SK-N-SH treated with all-trans-retinoic acid at 6 μM for 48 hours (cell line): ENCODE data around the gene SMYD3.

Experiments
- ATAC-seq: fragments of 200-7000 bp; cut with Tn5 transposase; 3 replicates; pipeline ENCODE4 v1.9.1; 2020; ENCODE audit warnings: mild to moderate bottlenecking, moderate library complexity
- ARNTL ChIP-seq: fragments of 450-650 bp; formaldehyde crosslinking; IDR thresholded peaks from 2 replicates; pipeline ENCODE4 v1.5.0; 2020; ENCODE audit warnings: low read depth, mild to moderate bottlenecking, moderate library complexity, borderline replicate concordance
- BACH2 ChIP-seq: fragments of 250-450 bp; sonication (Bioruptor Pico); IDR thresholded peaks from 2 replicates; pipeline ENCODE4 v1.9.0; 2021; ENCODE audit warnings: mild to moderate bottlenecking, borderline replicate concordance
- CSDC2 ChIP-seq: fragments of 250-450 bp; sonication (Bioruptor Pico); IDR thresholded peaks from 2 replicates; pipeline ENCODE4 v1.5.0; 2020; ENCODE audit warnings: mild to moderate bottlenecking, moderate library complexity
- ESRRG ChIP-seq: fragments of 250-450 bp; sonication (Bioruptor Pico); IDR thresholded peaks from 2 replicates; pipeline ENCODE4 v1.6.1; 2021; ENCODE audit warnings: mild to moderate bottlenecking
- GLIS3 ChIP-seq: fragments of 250-450 bp; sonication (Bioruptor Pico); IDR thresholded peaks from 2 replicates; pipeline ENCODE4 v1.5.0; 2020; ENCODE audit warnings: mild to moderate bottlenecking, moderate library complexity
- OSR1 ChIP-seq: fragments of 250-450 bp; sonication (Bioruptor Pico); IDR thresholded peaks from 2 replicates; pipeline ENCODE4 v1.8.0; 2022; ENCODE audit warnings: moderate library complexity, mild to moderate bottlenecking, inconsistent platforms
- RARB ChIP-seq: fragments of 250-450 bp; sonication (Bioruptor Pico); IDR thresholded peaks from 2 replicates; pipeline ENCODE4 v1.8.0; 2021; ENCODE audit warnings: mild to moderate bottlenecking, moderate library complexity
- SNAI2 ChIP-seq: fragments of 250-450 bp; sonication (Bioruptor Pico); IDR thresholded peaks from 2 replicates; pipeline ENCODE4 v1.5.0; 2020; ENCODE audit warnings: mild to moderate bottlenecking, moderate library complexity
- TOX ChIP-seq: fragments of 250-450 bp; sonication (Bioruptor Pico); IDR thresholded peaks from 2 replicates; pipeline ENCODE4 v1.8.0; 2021; ENCODE audit warnings: mild to moderate bottlenecking, moderate library complexity, borderline replicate concordance
- ZFP3 ChIP-seq: fragments of 250-450 bp; sonication (Bioruptor Pico); IDR thresholded peaks from 2 replicates; pipeline ENCODE4 v1.5.0; 2020; ENCODE audit warnings: mild to moderate bottlenecking, moderate library complexity
- ZFP30 ChIP-seq: fragments of 450-650 bp; formaldehyde crosslinking; IDR thresholded peaks from 2 replicates; pipeline ENCODE4 v1.5.0; 2022; ENCODE audit warnings: mild to moderate bottlenecking, moderate library complexity
- ZNF70 ChIP-seq: fragments of 450-650 bp; formaldehyde crosslinking; IDR thresholded peaks from 2 replicates; pipeline ENCODE4 v1.5.0; 2020; ENCODE audit warnings: mild to moderate bottlenecking, moderate library complexity
- TF ChIP-seq, protein P1 (sequence below): fragments of 250-450 bp; sonication (Bioruptor Pico); IDR thresholded peaks from 2 replicates; pipeline ENCODE4 v1.8.0; 2020; ENCODE audit warnings: mild to moderate bottlenecking, moderate library complexity, borderline replicate concordance
- TF ChIP-seq, protein P2 (sequence below): fragments of 250-450 bp; sonication (Bioruptor Pico); IDR thresholded peaks from 2 replicates; pipeline ENCODE4 v1.5.1; 2021; ENCODE audit warnings: mild to moderate bottlenecking, moderate library complexity
- TF ChIP-seq, protein P3 (sequence below): fragments of 250-450 bp; sonication (Bioruptor Pico); IDR thresholded peaks from 2 replicates; pipeline ENCODE4 v1.5.0; 2020; ENCODE audit warnings: mild to moderate bottlenecking, moderate library complexity
- TF ChIP-seq, protein P4 (sequence below): fragments of 250-450 bp; sonication (Bioruptor Pico); IDR thresholded peaks from 2 replicates; pipeline ENCODE4 v1.8.0; 2021; ENCODE audit warnings: low read depth, mild to moderate bottlenecking, moderate library complexity, borderline replicate concordance

Gene SMYD3

DNA sequence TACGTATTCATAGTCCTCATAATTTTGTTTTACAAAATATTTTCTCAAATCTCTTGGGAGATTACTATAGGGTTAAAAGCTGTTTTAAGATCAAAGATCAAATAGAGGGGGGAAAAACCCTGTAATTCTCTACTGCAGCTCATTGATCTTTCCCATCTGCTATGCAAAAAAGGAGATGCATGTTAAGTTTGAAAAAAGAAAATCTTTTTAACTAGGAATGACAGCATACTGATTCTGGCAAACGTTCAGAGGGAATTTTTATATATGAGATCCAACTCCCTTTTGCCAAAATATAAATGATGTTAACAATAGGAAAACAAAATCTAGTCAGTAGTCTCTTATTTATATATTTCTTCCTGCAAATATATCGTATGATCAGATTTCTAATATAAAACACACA lies 69.1 kb downstream of the SMYD3 start (continued):
- TF ChIP-seq BACH2 (CRISPR knock-in tag) (no peak), ESRRG (no peak)
- TF ChIP-seq, protein P1, sequence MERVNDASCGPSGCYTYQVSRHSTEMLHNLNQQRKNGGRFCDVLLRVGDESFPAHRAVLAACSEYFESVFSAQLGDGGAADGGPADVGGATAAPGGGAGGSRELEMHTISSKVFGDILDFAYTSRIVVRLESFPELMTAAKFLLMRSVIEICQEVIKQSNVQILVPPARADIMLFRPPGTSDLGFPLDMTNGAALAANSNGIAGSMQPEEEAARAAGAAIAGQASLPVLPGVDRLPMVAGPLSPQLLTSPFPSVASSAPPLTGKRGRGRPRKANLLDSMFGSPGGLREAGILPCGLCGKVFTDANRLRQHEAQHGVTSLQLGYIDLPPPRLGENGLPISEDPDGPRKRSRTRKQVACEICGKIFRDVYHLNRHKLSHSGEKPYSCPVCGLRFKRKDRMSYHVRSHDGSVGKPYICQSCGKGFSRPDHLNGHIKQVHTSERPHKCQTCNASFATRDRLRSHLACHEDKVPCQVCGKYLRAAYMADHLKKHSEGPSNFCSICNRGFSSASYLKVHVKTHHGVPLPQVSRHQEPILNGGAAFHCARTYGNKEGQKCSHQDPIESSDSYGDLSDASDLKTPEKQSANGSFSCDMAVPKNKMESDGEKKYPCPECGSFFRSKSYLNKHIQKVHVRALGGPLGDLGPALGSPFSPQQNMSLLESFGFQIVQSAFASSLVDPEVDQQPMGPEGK (CRISPR knock-in tag), result no peak
- TF ChIP-seq, all 23 proteins: peak for 0

DNA sequence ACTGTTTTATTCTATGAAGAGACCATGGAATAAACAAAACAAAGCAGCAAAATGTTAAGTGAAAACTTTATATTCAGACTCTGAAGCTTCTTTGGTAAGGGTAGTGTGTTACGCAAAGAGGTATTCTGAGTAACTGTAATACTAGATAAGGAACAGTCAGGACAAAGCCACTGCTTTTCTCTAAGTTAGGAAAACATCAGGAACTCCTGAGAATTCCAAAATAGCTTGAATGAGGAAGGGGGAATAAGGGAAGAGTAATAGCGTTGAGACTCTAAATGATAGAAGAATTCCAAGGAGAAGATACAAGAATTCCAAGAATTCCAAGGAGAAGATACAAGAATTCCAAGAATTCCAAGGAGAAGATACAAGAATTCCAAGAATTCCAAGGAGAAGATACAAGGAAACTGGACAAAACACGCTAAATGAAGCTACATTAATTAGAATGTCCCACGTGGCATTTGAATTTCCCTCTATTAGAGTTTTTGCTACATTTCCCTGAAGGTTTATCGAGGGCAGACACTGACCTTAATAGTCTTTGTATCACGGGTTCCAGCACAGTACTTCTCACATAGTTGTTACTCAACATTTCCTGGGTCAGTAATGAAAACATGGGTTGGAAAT lies 71.5 kb downstream of the SMYD3 start:
- ATAC-seq, result no peak
- TF ChIP-seq OSR1 (CRISPR knock-in tag) (peak; percentile 79; the same call in 1 of the 2 replicates), ZFP30 (CRISPR knock-in tag) (no peak), TOX (CRISPR knock-in tag) (no peak), GLIS3 (CRISPR knock-in tag) (no peak)

DNA sequence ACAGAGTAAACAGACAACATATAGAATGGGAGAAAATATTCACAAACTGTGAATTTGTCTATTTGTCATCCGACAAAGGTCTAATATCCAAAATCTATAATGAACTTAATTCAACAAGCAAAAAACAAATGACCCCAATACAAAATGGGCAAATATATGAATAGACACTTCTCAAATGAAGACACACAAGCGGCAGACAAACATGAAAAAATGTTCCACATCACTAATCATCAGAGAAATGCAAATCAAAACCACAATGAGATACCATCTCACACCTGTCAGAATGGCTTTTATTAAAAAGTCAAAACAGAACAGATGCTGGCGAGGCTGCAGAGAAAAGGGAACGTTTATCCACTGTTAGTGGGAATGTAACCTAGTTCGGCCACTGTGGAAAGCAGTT lies 72.7 kb downstream of the SMYD3 start:
- TF ChIP-seq, protein P1 (CRISPR knock-in tag), result no peak
- ATAC-seq, result no peak

DNA sequence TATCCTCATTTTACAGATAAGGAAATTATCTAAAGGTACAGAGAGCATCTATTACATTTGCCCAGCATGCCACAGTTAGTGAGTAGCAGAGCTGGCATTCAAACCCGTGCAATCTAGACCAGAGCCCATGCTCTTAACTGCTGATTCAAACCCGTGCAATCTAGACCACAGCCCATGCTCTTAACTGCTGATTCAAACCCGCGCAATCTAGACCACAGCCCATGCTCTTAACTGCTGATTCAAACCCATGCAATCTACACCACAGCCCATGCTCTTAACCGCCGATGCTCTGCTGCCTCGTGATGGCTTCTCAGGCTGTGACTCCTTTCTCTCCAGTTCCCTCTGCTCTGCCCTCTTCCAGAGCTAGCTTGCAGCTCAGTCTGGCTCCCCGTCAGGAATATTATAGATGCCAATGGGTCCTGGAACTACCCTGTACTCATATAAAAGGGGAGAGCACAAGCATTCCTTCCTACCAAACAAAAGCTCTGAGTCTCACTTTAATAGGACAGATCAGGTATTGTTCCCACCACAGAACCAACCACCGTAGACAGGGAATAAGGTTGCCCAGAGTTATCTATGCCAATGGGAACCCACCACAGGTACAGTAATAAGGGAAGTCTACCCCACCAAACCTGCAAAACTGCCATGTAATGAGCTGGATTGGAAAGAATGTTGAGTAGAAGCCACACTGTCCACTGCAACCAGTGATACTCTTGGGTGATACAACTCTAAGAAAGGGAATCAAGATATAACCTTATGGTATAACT lies 78.4 kb downstream of the SMYD3 start:
- ATAC-seq, result peak; percentile 91
- no peak for TF ChIP-seq ZFP3 (CRISPR knock-in tag)
- no peak for TF ChIP-seq TOX (CRISPR knock-in tag)
- TF ChIP-seq CSDC2 (CRISPR knock-in tag), result no peak
- no peak for TF ChIP-seq GLIS3 (CRISPR knock-in tag)
- TF ChIP-seq, protein P2, sequence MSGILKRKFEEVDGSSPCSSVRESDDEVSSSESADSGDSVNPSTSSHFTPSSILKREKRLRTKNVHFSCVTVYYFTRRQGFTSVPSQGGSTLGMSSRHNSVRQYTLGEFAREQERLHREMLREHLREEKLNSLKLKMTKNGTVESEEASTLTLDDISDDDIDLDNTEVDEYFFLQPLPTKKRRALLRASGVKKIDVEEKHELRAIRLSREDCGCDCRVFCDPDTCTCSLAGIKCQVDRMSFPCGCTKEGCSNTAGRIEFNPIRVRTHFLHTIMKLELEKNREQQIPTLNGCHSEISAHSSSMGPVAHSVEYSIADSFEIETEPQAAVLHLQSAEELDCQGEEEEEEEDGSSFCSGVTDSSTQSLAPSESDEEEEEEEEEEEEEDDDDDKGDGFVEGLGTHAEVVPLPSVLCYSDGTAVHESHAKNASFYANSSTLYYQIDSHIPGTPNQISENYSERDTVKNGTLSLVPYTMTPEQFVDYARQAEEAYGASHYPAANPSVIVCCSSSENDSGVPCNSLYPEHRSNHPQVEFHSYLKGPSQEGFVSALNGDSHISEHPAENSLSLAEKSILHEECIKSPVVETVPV (CRISPR knock-in tag), result no peak
- TF ChIP-seq ZFP30 (CRISPR knock-in tag), result no peak
- no peak for TF ChIP-seq BACH2 (CRISPR knock-in tag)

DNA sequence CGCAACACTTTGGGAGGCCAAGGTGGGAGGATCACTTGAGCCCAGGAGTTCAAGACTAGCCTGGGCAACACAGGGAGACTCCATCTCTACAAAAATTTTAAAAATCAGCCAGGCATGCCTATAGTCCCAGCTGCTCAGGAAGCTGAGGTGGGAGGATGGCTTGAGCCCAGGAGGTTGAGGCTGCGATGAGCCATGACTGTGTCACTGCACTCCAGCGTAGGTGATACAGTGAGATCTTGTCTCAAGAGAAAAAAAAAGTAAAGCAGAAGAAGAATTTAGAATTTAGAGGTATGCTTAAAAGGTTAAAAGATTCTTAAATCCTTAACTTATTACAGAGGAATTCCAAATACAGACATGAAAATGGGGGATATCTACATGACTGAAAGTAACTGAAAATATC lies 79.5 kb downstream of the SMYD3 start:
- ATAC-seq, result peak; percentile 12; the same call in 1 of the 3 replicates
- TF ChIP-seq TOX (CRISPR knock-in tag), result no peak
- no peak for TF ChIP-seq ZNF70 (CRISPR knock-in tag)
- no peak for TF ChIP-seq BACH2 (CRISPR knock-in tag)
- TF ChIP-seq, protein P3, sequence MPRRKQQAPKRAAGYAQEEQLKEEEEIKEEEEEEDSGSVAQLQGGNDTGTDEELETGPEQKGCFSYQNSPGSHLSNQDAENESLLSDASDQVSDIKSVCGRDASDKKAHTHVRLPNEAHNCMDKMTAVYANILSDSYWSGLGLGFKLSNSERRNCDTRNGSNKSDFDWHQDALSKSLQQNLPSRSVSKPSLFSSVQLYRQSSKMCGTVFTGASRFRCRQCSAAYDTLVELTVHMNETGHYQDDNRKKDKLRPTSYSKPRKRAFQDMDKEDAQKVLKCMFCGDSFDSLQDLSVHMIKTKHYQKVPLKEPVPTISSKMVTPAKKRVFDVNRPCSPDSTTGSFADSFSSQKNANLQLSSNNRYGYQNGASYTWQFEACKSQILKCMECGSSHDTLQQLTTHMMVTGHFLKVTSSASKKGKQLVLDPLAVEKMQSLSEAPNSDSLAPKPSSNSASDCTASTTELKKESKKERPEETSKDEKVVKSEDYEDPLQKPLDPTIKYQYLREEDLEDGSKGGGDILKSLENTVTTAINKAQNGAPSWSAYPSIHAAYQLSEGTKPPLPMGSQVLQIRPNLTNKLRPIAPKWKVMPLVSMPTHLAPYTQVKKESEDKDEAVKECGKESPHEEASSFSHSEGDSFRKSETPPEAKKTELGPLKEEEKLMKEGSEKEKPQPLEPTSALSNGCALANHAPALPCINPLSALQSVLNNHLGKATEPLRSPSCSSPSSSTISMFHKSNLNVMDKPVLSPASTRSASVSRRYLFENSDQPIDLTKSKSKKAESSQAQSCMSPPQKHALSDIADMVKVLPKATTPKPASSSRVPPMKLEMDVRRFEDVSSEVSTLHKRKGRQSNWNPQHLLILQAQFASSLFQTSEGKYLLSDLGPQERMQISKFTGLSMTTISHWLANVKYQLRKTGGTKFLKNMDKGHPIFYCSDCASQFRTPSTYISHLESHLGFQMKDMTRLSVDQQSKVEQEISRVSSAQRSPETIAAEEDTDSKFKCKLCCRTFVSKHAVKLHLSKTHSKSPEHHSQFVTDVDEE, result no peak
- TF ChIP-seq, protein P4, sequence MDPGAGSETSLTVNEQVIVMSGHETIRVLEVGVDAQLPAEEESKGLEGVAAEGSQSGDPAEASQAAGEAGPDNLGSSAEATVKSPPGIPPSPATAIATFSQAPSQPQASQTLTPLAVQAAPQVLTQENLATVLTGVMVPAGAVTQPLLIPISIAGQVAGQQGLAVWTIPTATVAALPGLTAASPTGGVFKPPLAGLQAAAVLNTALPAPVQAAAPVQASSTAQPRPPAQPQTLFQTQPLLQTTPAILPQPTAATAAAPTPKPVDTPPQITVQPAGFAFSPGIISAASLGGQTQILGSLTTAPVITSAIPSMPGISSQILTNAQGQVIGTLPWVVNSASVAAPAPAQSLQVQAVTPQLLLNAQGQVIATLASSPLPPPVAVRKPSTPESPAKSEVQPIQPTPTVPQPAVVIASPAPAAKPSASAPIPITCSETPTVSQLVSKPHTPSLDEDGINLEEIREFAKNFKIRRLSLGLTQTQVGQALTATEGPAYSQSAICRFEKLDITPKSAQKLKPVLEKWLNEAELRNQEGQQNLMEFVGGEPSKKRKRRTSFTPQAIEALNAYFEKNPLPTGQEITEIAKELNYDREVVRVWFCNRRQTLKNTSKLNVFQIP, result no peak
- TF ChIP-seq ARNTL (CRISPR knock-in tag), result no peak
- TF ChIP-seq, protein P1 (CRISPR knock-in tag), result no peak
- TF ChIP-seq GLIS3 (CRISPR knock-in tag), result no peak
- TF ChIP-seq RARB, result no peak
- no peak for TF ChIP-seq ZFP3 (CRISPR knock-in tag)
- TF ChIP-seq SNAI2, result no peak
- TF ChIP-seq ESRRG, result no peak
- no peak for TF ChIP-seq ZFP30 (CRISPR knock-in tag)
